DND-41 (cell line): ENCODE data around the gene ZNF654.

Experiments
- ATAC-seq: fragments of 200-7000 bp; cut with Tn5 transposase; 3 replicates; pipeline ENCODE4 v1.9.1; 2021; ENCODE audit warnings: low read depth; ENCODE audit not compliant: insufficient read depth
- DNase-seq: peaks from one replicate; pipeline ENCODE4 v3.0.0-alpha.2; 2020
- H2AFZ ChIP-seq: 2 replicates; pipeline ENCODE4 v1.6.0; 2012; ENCODE audit warnings: low read depth, low read length
- H3K27ac ChIP-seq: 2 replicates; pipeline ENCODE4 v1.5.1; 2012; ENCODE audit warnings: low read length, inconsistent platforms
- H3K27me3 ChIP-seq: fragments of 200-600 bp; sonication (generic); 2 replicates; pipeline ENCODE4 v1.6.0; 2012; ENCODE audit warnings: low read length, mild to moderate bottlenecking, inconsistent platforms; ENCODE audit not compliant: insufficient read depth, poor library complexity
- H3K36me3 ChIP-seq: 2 replicates; pipeline ENCODE4 v1.5.1; 2012; ENCODE audit warnings: low read length, inconsistent platforms; ENCODE audit not compliant: insufficient read depth
- H3K4me1 ChIP-seq: 2 replicates; pipeline ENCODE4 v1.5.1; 2012; ENCODE audit warnings: mild to moderate bottlenecking, low read length; ENCODE audit not compliant: insufficient read depth
- H3K4me2 ChIP-seq: 2 replicates; pipeline ENCODE4 v1.6.0; 2012; ENCODE audit warnings: mild to moderate bottlenecking, moderate library complexity, low read length, inconsistent platforms; ENCODE audit not compliant: insufficient read depth
- H3K4me3 ChIP-seq, 2 experiments: fragments of 200-600 bp in 1 of 2; shearing (Covaris generic) in 1 of 2; 2 replicates each; pipeline ENCODE4 v1.5.1; 2012 to 2016; ENCODE audit warnings: inconsistent platforms in 2 of 2, low read length in 2 of 2, mild to moderate bottlenecking in 2 of 2, low read depth in 1 of 2, moderate library complexity in 1 of 2
- H3K79me2 ChIP-seq: 2 replicates; pipeline ENCODE4 v1.6.0; 2012; ENCODE audit warnings: low read length, inconsistent platforms; ENCODE audit not compliant: insufficient read depth
- H3K9ac ChIP-seq: 2 replicates; pipeline ENCODE4 v1.6.0; 2012; ENCODE audit warnings: low read depth, mild to moderate bottlenecking, inconsistent platforms, low read length, moderate library complexity
- H3K9me3 ChIP-seq: 2 replicates; pipeline ENCODE4 v1.5.1; 2012; ENCODE audit warnings: low read length, moderate library complexity, mild to moderate bottlenecking, inconsistent platforms; ENCODE audit not compliant: insufficient read depth, severe bottlenecking
- H4K20me1 ChIP-seq: 2 replicates; pipeline ENCODE4 v1.6.0; 2012; ENCODE audit warnings: low read length; ENCODE audit not compliant: insufficient read depth
- EZH2 ChIP-seq: IDR thresholded peaks from 3 replicates; pipeline ENCODE4 v1.6.1; 2012; ENCODE audit warnings: borderline replicate concordance, low read depth, mild to moderate bottlenecking, moderate library complexity, low read length, inconsistent platforms; ENCODE audit not compliant: severe bottlenecking
- TF ChIP-seq, protein P1 (sequence below): IDR thresholded peaks from 2 replicates; pipeline ENCODE4 v1.5.1; 2012; ENCODE audit warnings: borderline replicate concordance, low read length, moderate library complexity, mild to moderate bottlenecking; ENCODE audit not compliant: poor library complexity, severe bottlenecking; ENCODE audit errors: extremely low read depth

Gene ZNF654

DNA sequence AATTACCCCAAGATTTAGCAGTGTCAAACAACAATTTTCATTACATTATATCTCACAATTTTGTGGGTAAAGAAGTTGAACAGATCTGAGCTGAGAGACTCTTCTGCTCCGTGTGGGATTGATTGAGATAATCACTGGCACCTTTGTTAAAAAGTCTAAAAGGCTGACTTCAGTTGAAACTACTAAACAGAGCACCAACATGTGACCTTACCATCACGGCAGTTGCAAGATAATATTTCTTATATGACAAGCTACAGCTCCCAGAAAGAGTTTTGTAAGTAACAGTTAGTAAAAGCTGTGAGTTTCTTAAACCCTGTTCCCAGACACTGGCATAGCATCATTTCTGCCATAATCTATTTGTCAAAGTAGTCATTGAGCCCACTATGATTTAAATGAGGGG lies 25.2 kb upstream of the ZNF654 start:
- Histone ChIP-seq H3K27me3 (no peaks in the 10 kb centered on the region), H3K9ac (no peak overlapping the region), H3K9me3 (no peaks in the 10 kb centered on the region), H3K4me2 (no peak overlapping the region), H2AFZ (peak overlapping the region; percentile 49; the same call in 1 of the 2 replicates), H4K20me1 (no peaks in the 10 kb centered on the region), H3K79me2 (no peaks in the 10 kb centered on the region), H3K4me3 (no peak overlapping the region), H3K27ac (no peak overlapping the region), H3K4me1 (peaks cover 27% of the 10 kb centered on the region), H3K36me3 (no peaks in the 10 kb centered on the region)
- DNase-seq (no peak), ATAC-seq (no peak)
- TF ChIP-seq, protein P1, sequence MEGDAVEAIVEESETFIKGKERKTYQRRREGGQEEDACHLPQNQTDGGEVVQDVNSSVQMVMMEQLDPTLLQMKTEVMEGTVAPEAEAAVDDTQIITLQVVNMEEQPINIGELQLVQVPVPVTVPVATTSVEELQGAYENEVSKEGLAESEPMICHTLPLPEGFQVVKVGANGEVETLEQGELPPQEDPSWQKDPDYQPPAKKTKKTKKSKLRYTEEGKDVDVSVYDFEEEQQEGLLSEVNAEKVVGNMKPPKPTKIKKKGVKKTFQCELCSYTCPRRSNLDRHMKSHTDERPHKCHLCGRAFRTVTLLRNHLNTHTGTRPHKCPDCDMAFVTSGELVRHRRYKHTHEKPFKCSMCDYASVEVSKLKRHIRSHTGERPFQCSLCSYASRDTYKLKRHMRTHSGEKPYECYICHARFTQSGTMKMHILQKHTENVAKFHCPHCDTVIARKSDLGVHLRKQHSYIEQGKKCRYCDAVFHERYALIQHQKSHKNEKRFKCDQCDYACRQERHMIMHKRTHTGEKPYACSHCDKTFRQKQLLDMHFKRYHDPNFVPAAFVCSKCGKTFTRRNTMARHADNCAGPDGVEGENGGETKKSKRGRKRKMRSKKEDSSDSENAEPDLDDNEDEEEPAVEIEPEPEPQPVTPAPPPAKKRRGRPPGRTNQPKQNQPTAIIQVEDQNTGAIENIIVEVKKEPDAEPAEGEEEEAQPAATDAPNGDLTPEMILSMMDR: no peak
- no peak for TF ChIP-seq EZH2

DNA sequence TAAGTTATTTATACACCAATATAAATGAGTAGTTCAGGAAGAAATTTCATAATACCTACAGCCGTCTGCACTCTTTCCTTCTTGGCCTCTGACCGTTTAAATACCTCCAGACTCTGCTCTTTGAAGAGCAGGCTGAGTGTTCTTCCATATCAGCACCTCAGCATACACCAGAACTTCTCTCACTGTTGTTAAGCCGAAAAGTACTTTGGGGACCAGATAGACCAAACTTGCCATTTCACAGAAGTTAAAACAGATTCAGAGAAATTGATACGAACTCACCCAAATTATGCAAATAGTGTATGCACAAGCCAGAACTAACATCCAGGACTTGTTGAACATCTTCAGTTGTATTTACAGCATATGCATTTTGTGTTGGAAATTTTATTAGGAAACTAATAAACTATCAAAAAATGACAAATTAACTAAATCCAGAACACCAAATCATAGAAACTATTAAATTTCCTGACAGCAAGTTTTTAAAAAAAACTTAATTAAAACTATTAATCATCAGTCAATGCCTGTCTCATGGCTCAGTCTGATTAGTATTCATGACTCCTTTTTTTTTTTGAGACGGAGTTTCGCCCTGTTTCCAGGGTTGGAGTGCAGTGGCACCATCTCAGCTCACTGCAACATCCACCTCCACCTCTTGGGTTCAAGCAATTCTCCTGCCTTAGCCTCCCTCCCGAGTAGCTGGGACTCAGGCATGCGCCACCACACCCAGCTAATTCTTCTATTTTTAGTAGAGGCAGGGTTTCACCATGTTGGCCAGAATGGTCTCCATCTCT lies 24.4 kb upstream of the ZNF654 start:
- no peak overlapping the region for H3K9ac ChIP-seq
- H3K4me2 ChIP-seq: no peak overlapping the region
- H3K27me3 ChIP-seq: no peaks in the 10 kb centered on the region
- H4K20me1 ChIP-seq: no peaks in the 10 kb centered on the region
- no peaks in the 10 kb centered on the region for H3K79me2 ChIP-seq
- H2AFZ ChIP-seq: no peak overlapping the region
- H3K27ac ChIP-seq: no peak overlapping the region
- no peak for TF ChIP-seq EZH2
- TF ChIP-seq, protein P1: no peak
- no peak overlapping the region for H3K4me3 ChIP-seq
- no peaks in the 10 kb centered on the region for H3K9me3 ChIP-seq
- ATAC-seq: no peak
- no peaks in the 10 kb centered on the region for H3K36me3 ChIP-seq
- peaks cover 27% of the 10 kb centered on the region for H3K4me1 ChIP-seq
- DNase-seq: no peak

DNA sequence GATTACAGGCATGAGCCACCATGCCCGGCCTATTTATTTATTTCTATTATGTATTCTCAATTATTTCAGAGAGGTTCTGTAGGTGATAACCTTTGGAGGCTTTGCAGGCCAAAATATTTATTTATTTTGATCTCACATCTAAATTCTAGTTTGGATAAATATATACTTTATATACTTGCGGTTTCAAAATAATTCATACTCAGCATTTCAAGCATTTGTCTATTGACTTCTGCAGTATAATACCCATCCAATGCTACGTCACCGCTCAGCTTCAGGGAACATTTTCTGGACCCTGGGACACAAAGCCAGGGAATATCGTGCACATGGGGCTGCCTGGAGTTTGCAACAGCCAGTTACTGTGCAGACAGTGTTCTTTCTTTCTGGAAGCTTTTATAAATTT lies 22.8 kb upstream of the ZNF654 start:
- Histone ChIP-seq H3K4me3 (no peak overlapping the region), H3K4me2 (no peak overlapping the region), H2AFZ (no peak overlapping the region), H3K9ac (no peak overlapping the region), H3K79me2 (no peaks in the 10 kb centered on the region), H3K4me1 (peaks cover 12% of the 10 kb centered on the region), H3K27ac (no peak overlapping the region), H4K20me1 (no peaks in the 10 kb centered on the region), H3K36me3 (no peaks in the 10 kb centered on the region), H3K27me3 (no peaks in the 10 kb centered on the region), H3K9me3 (no peaks in the 10 kb centered on the region)
- ATAC-seq (no peak), DNase-seq (no peak)
- TF ChIP-seq, protein P1: no peak
- TF ChIP-seq EZH2: no peak
